Stimulated activated CD4-positive, alpha-beta T cell treated with anti-CD3 and anti-CD28 coated beads, Interleukin-4, amount 100 ng/mL, for 24 hours (primary cell): ENCODE results near the gene ELP2.
"Not testable (repeated sequence)": the region's sequence is repeated elsewhere in the genome, so short reads cannot be mapped to it uniquely, and the experiment has no call there.

Experiments used
- DNase-seq: peaks from one replicate; pipeline ENCODE4 v3.0.0-alpha.2; 2020

Gene ELP2

GRCh38 chr18:36191711-36192110 lies 62.0 kb downstream of the ELP2 start:
- DNase-seq, result no peak

- DNase-seq, result no peak
Observed at GRCh38 chr18:36194600-36195315, 65.1 kb downstream of the ELP2 start.

GRCh38 chr18:36195427-36196122 lies 65.9 kb downstream of the ELP2 start:
- DNase-seq, result no peak

GRCh38 chr18:36196238-36196995 lies 66.7 kb downstream of the ELP2 start:
- no peak for DNase-seq

GRCh38 chr18:36197511-36198166 lies 67.9 kb downstream of the ELP2 start:
- DNase-seq, result no peak

GRCh38 chr18:36199691-36200295 lies 70.1 kb downstream of the ELP2 start:
- no peak for DNase-seq

- no peak for DNase-seq
Observed at GRCh38 chr18:36200354-36200771, 70.7 kb downstream of the ELP2 start.

- DNase-seq, result no peak
Observed at GRCh38 chr18:36201765-36202164, 72.1 kb downstream of the ELP2 start.

GRCh38 chr18:36203360-36203895 lies 73.7 kb downstream of the ELP2 start:
- DNase-seq, result no peak

GRCh38 chr18:36205166-36205565 lies 75.5 kb downstream of the ELP2 start:
- no peak for DNase-seq

GRCh38 chr18:36207303-36207702 lies 77.6 kb downstream of the ELP2 start:
- DNase-seq, result no peak

- not testable (repeated sequence) for DNase-seq
Observed at GRCh38 chr18:36207969-36208368, 78.3 kb downstream of the ELP2 start.

- DNase-seq, result no peak
Observed at GRCh38 chr18:36211612-36212065, 81.9 kb downstream of the ELP2 start.

GRCh38 chr18:36212301-36213171 lies 82.8 kb downstream of the ELP2 start:
- no peak for DNase-seq

- DNase-seq, result no peak
Observed at GRCh38 chr18:36214811-36215210, 85.1 kb downstream of the ELP2 start.

- no peak for DNase-seq
Observed at GRCh38 chr18:36215577-36215976, 85.9 kb downstream of the ELP2 start.

GRCh38 chr18:36217348-36217747 lies 87.6 kb downstream of the ELP2 start:
- DNase-seq, result no peak

GRCh38 chr18:36229188-36229587 lies 99.5 kb downstream of the ELP2 start:
- no peak for DNase-seq
